ENCODE data around the gene ADAR. TPM values are rescaled to one million over a fixed set of nuclear protein-coding genes. Genes with fewer than 3 reads are reported as not detected.
A peak's percentile ranks its signal among the peaks of the same experiment; 100 is the strongest.

Gene ADAR
- total and polyA plus RNA-seq, 2 experiments from 2014 or later, result 96.4 to 188 TPM

DNA sequence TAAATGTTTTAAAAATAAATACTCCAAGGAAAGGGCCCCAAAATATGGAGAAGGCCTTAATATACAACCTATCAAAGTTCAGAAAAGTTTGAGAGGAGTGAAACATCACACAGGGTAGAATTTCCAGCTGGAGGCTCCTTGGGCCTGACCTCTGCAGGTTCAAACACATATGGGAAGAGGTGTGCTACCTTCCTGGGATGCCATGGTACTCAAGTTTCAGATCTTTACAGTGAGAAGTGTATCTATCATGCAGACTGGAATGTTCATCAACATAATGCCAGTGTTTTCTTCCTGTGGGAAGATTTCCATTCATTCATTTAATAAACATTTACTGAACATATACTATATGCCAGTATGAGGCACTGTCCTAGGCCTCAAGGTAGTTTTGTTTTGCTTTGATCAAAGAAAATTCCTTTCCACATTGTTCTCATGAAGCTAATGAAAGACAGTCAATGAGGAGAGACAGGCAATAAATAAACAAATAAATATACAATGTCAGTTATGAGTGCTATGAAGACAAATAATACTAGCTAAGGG is 14.6 kb upstream of the ADAR start:
- DNase-seq (ENCODE audit: low spot score) (no peak), ATAC-seq (no peak)
- TF ChIP-seq, protein P1, sequence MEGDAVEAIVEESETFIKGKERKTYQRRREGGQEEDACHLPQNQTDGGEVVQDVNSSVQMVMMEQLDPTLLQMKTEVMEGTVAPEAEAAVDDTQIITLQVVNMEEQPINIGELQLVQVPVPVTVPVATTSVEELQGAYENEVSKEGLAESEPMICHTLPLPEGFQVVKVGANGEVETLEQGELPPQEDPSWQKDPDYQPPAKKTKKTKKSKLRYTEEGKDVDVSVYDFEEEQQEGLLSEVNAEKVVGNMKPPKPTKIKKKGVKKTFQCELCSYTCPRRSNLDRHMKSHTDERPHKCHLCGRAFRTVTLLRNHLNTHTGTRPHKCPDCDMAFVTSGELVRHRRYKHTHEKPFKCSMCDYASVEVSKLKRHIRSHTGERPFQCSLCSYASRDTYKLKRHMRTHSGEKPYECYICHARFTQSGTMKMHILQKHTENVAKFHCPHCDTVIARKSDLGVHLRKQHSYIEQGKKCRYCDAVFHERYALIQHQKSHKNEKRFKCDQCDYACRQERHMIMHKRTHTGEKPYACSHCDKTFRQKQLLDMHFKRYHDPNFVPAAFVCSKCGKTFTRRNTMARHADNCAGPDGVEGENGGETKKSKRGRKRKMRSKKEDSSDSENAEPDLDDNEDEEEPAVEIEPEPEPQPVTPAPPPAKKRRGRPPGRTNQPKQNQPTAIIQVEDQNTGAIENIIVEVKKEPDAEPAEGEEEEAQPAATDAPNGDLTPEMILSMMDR (conservative IDR thresholded peaks at IDR 0.05; ENCODE audit: low read depth in 2 of 2), result no peak
- TF ChIP-seq JUNB (IDR thresholded peaks at IDR 0.05; ENCODE audit: unreplicated experiment), result no peak
- TF ChIP-seq, protein P2, sequence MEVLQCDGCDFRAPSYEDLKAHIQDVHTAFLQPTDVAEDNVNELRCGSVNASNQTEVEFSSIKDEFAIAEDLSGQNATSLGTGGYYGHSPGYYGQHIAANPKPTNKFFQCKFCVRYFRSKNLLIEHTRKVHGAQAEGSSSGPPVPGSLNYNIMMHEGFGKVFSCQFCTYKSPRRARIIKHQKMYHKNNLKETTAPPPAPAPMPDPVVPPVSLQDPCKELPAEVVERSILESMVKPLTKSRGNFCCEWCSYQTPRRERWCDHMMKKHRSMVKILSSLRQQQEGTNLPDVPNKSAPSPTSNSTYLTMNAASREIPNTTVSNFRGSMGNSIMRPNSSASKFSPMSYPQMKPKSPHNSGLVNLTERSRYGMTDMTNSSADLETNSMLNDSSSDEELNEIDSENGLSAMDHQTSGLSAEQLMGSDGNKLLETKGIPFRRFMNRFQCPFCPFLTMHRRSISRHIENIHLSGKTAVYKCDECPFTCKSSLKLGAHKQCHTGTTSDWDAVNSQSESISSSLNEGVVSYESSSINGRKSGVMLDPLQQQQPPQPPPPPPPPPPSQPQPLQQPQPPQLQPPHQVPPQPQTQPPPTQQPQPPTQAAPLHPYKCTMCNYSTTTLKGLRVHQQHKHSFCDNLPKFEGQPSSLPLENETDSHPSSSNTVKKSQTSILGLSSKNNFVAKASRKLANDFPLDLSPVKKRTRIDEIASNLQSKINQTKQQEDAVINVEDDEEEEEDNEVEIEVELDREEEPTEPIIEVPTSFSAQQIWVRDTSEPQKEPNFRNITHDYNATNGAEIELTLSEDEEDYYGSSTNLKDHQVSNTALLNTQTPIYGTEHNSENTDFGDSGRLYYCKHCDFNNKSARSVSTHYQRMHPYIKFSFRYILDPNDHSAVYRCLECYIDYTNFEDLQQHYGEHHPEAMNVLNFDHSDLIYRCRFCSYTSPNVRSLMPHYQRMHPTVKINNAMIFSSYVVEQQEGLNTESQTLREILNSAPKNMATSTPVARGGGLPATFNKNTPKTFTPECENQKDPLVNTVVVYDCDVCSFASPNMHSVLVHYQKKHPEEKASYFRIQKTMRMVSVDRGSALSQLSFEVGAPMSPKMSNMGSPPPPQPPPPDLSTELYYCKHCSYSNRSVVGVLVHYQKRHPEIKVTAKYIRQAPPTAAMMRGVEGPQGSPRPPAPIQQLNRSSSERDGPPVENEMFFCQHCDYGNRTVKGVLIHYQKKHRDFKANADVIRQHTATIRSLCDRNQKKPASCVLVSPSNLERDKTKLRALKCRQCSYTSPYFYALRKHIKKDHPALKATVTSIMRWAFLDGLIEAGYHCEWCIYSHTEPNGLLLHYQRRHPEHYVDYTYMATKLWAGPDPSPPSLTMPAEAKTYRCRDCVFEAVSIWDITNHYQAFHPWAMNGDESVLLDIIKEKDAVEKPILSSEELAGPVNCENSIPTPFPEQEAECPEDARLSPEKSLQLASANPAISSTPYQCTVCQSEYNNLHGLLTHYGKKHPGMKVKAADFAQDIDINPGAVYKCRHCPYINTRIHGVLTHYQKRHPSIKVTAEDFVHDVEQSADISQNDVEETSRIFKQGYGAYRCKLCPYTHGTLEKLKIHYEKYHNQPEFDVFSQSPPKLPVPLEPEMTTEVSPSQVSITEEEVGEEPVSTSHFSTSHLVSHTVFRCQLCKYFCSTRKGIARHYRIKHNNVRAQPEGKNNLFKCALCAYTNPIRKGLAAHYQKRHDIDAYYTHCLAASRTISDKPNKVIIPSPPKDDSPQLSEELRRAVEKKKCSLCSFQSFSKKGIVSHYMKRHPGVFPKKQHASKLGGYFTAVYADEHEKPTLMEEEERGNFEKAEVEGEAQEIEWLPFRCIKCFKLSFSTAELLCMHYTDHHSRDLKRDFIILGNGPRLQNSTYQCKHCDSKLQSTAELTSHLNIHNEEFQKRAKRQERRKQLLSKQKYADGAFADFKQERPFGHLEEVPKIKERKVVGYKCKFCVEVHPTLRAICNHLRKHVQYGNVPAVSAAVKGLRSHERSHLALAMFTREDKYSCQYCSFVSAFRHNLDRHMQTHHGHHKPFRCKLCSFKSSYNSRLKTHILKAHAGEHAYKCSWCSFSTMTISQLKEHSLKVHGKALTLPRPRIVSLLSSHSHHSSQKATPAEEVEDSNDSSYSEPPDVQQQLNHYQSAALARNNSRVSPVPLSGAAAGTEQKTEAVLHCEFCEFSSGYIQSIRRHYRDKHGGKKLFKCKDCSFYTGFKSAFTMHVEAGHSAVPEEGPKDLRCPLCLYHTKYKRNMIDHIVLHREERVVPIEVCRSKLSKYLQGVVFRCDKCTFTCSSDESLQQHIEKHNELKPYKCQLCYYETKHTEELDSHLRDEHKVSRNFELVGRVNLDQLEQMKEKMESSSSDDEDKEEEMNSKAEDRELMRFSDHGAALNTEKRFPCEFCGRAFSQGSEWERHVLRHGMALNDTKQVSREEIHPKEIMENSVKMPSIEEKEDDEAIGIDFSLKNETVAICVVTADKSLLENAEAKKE (CRISPR knock-in tag; IDR thresholded peaks at IDR 0.05), result no peak
- TF ChIP-seq, protein P3, sequence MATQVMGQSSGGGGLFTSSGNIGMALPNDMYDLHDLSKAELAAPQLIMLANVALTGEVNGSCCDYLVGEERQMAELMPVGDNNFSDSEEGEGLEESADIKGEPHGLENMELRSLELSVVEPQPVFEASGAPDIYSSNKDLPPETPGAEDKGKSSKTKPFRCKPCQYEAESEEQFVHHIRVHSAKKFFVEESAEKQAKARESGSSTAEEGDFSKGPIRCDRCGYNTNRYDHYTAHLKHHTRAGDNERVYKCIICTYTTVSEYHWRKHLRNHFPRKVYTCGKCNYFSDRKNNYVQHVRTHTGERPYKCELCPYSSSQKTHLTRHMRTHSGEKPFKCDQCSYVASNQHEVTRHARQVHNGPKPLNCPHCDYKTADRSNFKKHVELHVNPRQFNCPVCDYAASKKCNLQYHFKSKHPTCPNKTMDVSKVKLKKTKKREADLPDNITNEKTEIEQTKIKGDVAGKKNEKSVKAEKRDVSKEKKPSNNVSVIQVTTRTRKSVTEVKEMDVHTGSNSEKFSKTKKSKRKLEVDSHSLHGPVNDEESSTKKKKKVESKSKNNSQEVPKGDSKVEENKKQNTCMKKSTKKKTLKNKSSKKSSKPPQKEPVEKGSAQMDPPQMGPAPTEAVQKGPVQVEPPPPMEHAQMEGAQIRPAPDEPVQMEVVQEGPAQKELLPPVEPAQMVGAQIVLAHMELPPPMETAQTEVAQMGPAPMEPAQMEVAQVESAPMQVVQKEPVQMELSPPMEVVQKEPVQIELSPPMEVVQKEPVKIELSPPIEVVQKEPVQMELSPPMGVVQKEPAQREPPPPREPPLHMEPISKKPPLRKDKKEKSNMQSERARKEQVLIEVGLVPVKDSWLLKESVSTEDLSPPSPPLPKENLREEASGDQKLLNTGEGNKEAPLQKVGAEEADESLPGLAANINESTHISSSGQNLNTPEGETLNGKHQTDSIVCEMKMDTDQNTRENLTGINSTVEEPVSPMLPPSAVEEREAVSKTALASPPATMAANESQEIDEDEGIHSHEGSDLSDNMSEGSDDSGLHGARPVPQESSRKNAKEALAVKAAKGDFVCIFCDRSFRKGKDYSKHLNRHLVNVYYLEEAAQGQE (IDR thresholded peaks at IDR 0.05; ENCODE audit: unreplicated experiment), result no peak
- TF ChIP-seq, protein P4, sequence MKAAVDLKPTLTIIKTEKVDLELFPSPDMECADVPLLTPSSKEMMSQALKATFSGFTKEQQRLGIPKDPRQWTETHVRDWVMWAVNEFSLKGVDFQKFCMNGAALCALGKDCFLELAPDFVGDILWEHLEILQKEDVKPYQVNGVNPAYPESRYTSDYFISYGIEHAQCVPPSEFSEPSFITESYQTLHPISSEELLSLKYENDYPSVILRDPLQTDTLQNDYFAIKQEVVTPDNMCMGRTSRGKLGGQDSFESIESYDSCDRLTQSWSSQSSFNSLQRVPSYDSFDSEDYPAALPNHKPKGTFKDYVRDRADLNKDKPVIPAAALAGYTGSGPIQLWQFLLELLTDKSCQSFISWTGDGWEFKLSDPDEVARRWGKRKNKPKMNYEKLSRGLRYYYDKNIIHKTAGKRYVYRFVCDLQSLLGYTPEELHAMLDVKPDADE (IDR thresholded peaks at IDR 0.05), result no peak
- TF ChIP-seq POLR2AphosphoS5 (IDR thresholded peaks at IDR 0.05; ENCODE audit: low read depth), result no peak
- no peak for TF ChIP-seq EZH2 (IDR thresholded peaks at IDR 0.05; ENCODE audit: low read depth, unreplicated experiment)
- no peak for TF ChIP-seq ZNF114 (CRISPR knock-in tag; IDR thresholded peaks at IDR 0.05)
- TF ChIP-seq CREB1 (CRISPR knock-in tag; IDR thresholded peaks at IDR 0.05; ENCODE audit: low read depth), result no peak
- TF ChIP-seq ZNF331 (CRISPR knock-in tag; IDR thresholded peaks at IDR 0.05; ENCODE audit: low read depth), result no peak
- peaks cover 32% of the 10 kb centered on the region for H4K20me1 ChIP-seq (replicated peaks; ENCODE audit: insufficient read depth)
- H3K79me2 ChIP-seq (replicated peaks; ENCODE audit: insufficient read depth), result peaks cover 100% of the 10 kb centered on the region
- no peak overlapping the region for H3K4me3 ChIP-seq
- no peak overlapping the region for H2AFZ ChIP-seq
- peaks cover 19% of the 10 kb centered on the region for H3K4me1 Mint-ChIP-seq
- H3K9me2 ChIP-seq (ENCODE audit: insufficient read depth), result no peaks in the 10 kb centered on the region
- peaks cover 6% of the 10 kb centered on the region; the same call in 1 of the 3 replicates for H3K36me3 Mint-ChIP-seq (ENCODE audit: low read depth)
- no peaks in the 10 kb centered on the region for H3K9me3 Mint-ChIP-seq
- peaks cover 8% of the 10 kb centered on the region for H3K4me1 ChIP-seq (ENCODE audit: insufficient read depth)
- no peaks in the 10 kb centered on the region for H3K27me3 ChIP-seq (ENCODE audit: insufficient read depth)
- peaks cover 3% of the 10 kb centered on the region for H3K27me3 Mint-ChIP-seq (ENCODE audit: insufficient read depth, low read depth, poor library complexity)
- no peak overlapping the region for H3K27ac Mint-ChIP-seq
- H3K4me3 Mint-ChIP-seq, result no peak overlapping the region
- H3K36me3 ChIP-seq (ENCODE audit: insufficient read depth), result no peaks in the 10 kb centered on the region
- H3F3A ChIP-seq (replicated peaks; ENCODE audit: low read depth), result no peaks in the 10 kb centered on the region
- H3K4me2 ChIP-seq, result no peak overlapping the region
- peak overlapping the region; percentile 73 for H3K27ac ChIP-seq (ENCODE audit: low read depth)

Data from GM23338 (cell line).